MM.1S (cell line): Measurements from ENCODE around the gene SRCIN1.
"Not testable (repeated sequence)": the region's sequence is repeated elsewhere in the genome, so short reads cannot be mapped to it uniquely, and the experiment has no call there.

Experiments used
- EZH2 ChIP-seq: fragments of 300-600 bp; sonication (generic); optimal IDR thresholded peaks from 2 replicates; pipeline ENCODE3; 2017; ENCODE audit warnings: low read depth, mild to moderate bottlenecking, antibody characterized with exemption, low read length, mixed read lengths
- TF ChIP-seq, protein P1 (sequence below): fragments of 300-600 bp; sonication (generic); IDR thresholded peaks from 2 replicates; pipeline ENCODE4 v1.5.1; 2016; ENCODE audit warnings: antibody characterized with exemption, low read length, mixed read lengths

DNA sequence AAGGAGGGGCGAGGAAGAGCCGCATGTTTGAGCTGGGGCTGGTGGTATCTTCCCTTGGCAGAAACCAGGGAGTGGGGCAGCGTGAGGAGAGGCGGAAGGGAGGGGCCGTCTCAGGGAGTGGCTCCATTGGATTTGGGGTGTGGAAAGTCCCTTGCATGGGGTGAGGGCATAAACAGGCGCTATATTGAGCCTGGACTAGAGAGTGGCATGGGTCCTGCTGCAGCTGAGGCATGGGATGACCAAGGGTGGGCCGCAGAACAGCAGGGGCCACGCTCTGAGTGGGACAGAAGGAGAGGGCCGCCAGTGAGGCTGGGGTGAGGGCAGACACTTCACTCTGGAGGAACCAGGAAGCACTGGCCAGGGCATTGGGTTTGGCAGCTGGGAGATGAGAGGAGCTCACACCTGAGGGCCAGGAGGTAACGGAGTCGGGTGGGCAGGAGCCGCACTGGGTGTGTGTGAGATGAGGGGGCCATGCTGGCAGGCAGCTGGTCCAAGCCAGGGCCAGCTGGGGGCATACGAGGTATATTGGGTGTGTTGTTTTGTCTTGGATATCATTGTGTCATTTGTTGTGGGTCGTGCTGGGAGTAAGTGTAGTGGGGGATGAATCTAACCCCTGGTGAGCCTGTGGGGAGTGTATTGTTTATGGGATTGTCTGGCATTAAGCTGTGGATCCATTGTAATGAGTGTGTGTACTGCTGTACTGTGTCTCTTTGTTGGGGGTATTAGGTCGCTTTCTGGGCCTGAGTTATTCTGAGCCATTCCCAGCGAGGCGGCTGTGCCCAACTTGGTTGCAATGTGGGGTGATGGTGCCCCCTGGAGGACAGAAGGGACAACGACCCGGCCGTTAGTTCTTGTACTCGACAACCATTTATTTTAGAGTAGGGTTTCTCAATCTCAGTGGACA lies 121.3 kb downstream of the SRCIN1 start:
- TF ChIP-seq, protein P1, sequence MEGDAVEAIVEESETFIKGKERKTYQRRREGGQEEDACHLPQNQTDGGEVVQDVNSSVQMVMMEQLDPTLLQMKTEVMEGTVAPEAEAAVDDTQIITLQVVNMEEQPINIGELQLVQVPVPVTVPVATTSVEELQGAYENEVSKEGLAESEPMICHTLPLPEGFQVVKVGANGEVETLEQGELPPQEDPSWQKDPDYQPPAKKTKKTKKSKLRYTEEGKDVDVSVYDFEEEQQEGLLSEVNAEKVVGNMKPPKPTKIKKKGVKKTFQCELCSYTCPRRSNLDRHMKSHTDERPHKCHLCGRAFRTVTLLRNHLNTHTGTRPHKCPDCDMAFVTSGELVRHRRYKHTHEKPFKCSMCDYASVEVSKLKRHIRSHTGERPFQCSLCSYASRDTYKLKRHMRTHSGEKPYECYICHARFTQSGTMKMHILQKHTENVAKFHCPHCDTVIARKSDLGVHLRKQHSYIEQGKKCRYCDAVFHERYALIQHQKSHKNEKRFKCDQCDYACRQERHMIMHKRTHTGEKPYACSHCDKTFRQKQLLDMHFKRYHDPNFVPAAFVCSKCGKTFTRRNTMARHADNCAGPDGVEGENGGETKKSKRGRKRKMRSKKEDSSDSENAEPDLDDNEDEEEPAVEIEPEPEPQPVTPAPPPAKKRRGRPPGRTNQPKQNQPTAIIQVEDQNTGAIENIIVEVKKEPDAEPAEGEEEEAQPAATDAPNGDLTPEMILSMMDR, result peak; percentile 67
- not testable (repeated sequence) for TF ChIP-seq EZH2
